ENCODE data around the gene FOXN1.

DNA sequence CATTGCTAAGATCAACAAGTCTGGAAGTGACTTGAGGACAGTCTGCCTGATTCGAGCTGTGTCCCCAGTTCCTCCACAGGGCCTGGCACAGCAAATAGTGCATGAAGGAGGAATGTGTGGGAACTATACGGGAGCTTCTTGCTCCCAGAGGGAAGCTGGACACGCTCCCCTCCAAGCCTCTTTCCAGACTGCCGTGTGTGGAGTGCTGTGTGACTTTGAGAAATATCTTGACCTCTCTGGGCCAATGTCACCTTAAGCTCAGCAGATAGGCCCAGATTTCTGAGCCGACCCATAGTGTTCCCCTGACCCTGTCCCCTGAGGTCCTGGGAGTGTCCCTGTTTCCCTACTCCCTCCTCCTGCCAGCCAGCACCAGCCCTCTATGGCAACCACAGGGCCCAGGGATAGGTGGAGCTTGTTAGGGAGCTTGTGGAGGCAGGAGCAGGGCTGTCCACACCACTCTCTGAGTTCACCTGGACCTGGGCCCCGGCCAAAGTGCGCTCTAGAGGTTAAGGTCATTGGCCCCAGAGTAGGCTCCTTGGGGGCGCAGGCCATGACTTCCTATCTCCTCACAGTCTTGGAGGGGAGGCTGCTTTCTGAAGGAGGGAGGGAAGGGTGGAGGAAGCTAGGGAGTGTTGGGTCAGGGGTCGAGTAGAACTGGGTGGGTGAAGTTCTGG lies 6.3 kb upstream of the FOXN1 start:
- TF ChIP-seq EZH2 (IDR thresholded peaks at IDR 0.05), result no peak
- TF ChIP-seq, protein P1, sequence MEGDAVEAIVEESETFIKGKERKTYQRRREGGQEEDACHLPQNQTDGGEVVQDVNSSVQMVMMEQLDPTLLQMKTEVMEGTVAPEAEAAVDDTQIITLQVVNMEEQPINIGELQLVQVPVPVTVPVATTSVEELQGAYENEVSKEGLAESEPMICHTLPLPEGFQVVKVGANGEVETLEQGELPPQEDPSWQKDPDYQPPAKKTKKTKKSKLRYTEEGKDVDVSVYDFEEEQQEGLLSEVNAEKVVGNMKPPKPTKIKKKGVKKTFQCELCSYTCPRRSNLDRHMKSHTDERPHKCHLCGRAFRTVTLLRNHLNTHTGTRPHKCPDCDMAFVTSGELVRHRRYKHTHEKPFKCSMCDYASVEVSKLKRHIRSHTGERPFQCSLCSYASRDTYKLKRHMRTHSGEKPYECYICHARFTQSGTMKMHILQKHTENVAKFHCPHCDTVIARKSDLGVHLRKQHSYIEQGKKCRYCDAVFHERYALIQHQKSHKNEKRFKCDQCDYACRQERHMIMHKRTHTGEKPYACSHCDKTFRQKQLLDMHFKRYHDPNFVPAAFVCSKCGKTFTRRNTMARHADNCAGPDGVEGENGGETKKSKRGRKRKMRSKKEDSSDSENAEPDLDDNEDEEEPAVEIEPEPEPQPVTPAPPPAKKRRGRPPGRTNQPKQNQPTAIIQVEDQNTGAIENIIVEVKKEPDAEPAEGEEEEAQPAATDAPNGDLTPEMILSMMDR (IDR thresholded peaks at IDR 0.05), result no peak
- no peak for TF ChIP-seq EZH2phosphoT487 (IDR thresholded peaks at IDR 0.05)
